Ammon's horn (tissue), 1 donor: ENCODE results near the gene CISH.

Experiments
- DNase-seq: peaks from one replicate; pipeline ENCODE4 v3.0.0-alpha.2; 2016; ENCODE audit warnings: low spot score

The CISH gene

GRCh38 chr3:50612970-50613846 is 1.6 kb upstream of the CISH start:
- DNase-seq = no peak

GRCh38 chr3:50612234-50612882 is 784 bp upstream of the CISH start:
- no peak for DNase-seq

GRCh38 chr3:50610992-50611463 is 546 bp downstream of the CISH start:
- no peak for DNase-seq

GRCh38 chr3:50610181-50610971 is 1.2 kb downstream of the CISH start:
- no peak for DNase-seq

GRCh38 chr3:50609763-50610085 is 1.9 kb downstream of the CISH start:
- no peak for DNase-seq

GRCh38 chr3:50609071-50609762 is 2.4 kb downstream of the CISH start:
- no peak for DNase-seq

- no peak for DNase-seq
Observed at GRCh38 chr3:50608278-50608677, 3.3 kb downstream of the CISH start.

- no peak for DNase-seq
Observed at GRCh38 chr3:50607271-50608091, 4.1 kb downstream of the CISH start.

GRCh38 chr3:50606596-50606995 is 5.0 kb downstream of the CISH start:
- DNase-seq = no peak

GRCh38 chr3:50605901-50606326 is 5.7 kb downstream of the CISH start:
- no peak for DNase-seq

GRCh38 chr3:50604628-50605588 is 6.7 kb downstream of the CISH start:
- no peak for DNase-seq

GRCh38 chr3:50604110-50604621 is 7.4 kb downstream of the CISH start:
- no peak for DNase-seq

GRCh38 chr3:50603261-50604109 is 8.1 kb downstream of the CISH start:
- no peak for DNase-seq

- DNase-seq = no peak
Observed at GRCh38 chr3:50602595-50603191, 8.9 kb downstream of the CISH start.

GRCh38 chr3:50600841-50601591 is 10.6 kb downstream of the CISH start:
- DNase-seq = peak; percentile 88

- DNase-seq = no peak
Observed at GRCh38 chr3:50600141-50600753, 11.3 kb downstream of the CISH start.

- no peak for DNase-seq
Observed at GRCh38 chr3:50599716-50600118, 11.9 kb downstream of the CISH start.
